ENCODE measurements around the gene ANKRD36.
"Not testable (repeated sequence)": the region's sequence is repeated elsewhere in the genome, so short reads cannot be mapped to it uniquely, and the experiment has no call there.

ANKRD36 gene

DNA sequence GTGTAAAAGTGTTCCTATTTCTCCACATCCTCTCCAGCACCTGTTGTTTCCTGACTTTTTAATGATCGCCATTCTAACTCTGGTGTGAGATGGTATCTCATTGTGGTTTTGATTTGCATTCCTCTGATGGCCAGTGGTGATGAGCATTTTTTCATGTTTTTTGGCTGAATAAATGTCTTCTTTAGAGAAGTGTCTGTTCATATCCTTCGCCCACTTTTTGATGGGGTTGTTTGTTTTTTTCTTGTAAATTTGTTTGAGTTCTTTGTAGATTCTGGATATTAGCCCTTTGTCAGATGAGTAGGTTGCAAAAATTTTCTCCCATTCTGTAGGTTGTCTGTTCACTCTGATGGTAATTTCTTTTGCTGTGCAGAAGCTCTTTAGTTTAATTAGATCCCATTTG is 16.1 kb downstream of the ANKRD36 start:
- not testable (repeated sequence) for DNase-seq

DNA sequence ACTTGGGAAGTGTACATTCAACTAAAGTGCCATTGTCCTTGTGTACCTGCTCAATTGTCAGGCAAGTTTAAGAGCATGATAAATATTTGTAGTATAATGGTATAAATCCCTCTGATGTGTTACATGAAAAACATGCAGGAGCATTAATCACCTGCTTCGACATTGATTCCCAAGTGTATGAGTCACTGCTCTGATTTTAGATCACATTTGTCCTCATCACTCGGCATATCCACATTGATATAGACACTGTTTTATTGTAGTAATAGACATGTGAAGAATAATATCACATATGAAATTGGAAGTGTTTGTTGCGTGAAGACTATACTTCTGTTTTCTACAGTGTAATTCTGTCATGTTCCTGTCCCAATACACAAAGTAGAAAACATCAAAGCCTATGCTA is 31.1 kb downstream of the ANKRD36 start:
- DNase-seq = not testable (repeated sequence)

DNA sequence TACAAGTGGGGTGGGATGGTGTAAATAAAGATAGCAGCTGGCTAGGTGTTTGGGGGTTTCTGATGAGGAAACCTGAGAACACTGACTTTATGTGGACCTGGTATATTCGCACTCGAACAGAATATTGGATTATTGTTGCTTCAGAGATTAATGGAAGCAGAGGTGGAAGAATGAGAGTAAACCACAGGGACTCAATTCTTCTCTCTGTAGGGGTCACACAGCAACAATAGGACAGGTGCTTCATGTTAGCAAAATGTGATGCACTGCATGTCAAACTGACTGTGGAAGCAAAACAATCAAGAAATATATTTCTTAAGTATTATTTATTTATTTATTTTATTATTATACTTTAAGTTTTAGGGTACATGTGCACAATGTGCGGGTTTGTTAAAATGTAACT is 53.6 kb downstream of the ANKRD36 start:
- DNase-seq = not testable (repeated sequence)

DNA sequence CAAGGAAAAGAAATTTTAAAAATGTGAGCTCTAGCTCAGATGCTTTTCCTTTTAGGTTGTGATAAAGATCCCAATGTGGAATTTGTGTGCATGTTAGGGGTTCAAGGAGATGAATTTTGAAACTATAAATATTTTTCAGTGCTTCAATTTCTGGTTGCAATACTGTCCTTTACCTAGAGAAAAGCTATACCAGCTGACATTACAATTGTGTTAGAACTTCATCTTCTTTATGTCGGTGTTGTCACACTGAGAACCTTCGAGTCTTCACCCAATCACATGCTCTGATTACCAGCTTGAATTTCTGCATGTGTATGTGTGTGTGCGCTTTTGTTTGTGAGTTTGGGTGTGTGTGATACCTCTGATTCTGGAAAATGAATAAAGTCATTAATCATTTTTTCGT is 55.0 kb downstream of the ANKRD36 start:
- DNase-seq = not testable (repeated sequence)

DNA sequence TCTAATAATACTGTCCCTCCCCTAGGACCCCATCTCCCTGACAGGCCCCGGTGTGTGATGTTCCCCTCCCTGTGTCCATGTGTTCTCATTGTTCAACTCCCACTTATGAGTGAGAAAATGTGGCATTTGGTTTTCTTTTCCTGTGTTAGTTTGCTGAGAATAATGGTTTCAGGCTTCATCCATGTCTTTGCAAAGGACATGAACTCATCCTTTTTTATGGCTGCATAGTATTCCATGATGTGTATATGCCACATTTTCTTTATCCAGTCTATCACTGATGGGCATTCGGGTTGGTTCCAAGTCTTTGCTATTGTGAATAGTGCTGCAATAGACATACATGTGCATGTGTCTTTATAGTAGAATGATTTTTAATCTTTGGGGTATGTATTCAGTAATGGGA is 55.6 kb downstream of the ANKRD36 start:
- DNase-seq = not testable (repeated sequence)

DNA sequence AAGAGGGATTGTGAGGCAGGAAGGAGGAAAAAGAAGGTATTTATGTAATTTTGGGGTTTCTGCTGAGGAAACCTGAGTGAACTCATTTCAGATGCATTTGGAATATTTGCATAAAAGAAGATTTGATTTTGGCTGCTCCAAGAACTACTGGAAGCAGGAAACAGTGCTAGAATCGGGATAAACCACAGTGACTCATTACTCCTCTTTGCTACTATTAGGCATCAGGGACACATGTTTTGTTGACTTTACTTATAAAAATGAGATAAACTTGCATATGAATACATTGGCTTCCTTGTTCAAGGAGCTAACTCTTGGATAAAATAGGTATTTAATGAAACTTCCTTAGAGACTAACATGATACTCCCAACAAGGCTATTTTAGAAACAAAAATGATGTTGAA is 67.4 kb downstream of the ANKRD36 start:
- DNase-seq = not testable (repeated sequence)

DNA sequence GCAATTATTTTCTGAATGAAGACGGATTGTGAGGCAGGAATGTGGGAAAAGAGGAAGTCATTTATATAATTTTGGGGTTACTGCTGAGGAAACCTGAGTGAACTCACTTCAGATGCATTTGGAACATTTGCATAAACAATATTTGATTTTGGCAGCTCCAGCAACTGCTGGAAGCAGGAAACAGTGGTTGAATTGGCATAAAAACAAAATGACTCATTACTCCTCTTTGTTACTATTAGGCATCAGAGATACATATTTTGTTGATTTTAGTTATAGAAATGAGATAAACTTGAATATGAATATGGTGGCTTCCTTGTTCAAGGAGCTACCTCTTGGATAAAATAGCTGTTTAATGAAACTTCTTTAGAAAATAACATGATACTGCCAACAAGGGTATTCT is 82.4 kb downstream of the ANKRD36 start:
- not testable (repeated sequence) for DNase-seq

DNA sequence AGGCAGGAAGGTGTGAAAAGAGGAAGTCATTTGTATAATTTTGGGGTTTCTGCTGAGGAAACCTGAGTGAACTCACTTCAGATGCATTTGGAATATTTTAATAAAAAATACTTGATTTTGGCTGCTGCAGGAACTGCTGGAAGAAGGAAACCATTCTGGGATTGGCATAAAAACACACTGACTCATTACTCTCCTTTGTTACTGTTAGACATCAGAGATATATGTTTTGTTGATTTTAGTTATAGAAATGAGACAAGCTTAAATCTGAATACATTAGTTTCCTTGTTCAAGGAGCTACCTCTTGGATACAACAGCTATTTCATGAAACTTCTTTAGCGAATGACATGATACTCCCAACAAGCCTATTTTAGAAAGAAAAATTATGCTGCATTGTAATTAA is 84.3 kb downstream of the ANKRD36 start:
- DNase-seq = not testable (repeated sequence)

DNA sequence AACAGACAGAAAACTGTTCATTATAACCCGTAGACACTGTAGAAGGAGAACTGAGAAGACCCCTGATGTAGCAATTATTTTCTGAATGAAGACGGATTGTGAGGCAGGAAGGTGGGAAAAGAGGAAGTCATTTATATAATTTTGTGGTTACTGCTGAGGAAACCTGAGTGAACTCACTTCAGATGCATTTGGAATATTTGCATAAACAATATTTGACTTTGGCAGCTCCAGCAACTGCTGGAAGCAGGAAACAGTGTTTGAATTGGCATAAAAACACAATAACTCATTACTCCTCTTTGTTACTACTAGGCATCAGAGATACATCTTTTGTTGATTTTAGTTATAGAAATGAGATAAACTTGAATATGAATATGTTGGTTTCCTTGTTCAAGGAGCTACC is 87.9 kb downstream of the ANKRD36 start:
- not testable (repeated sequence) for DNase-seq

DNA sequence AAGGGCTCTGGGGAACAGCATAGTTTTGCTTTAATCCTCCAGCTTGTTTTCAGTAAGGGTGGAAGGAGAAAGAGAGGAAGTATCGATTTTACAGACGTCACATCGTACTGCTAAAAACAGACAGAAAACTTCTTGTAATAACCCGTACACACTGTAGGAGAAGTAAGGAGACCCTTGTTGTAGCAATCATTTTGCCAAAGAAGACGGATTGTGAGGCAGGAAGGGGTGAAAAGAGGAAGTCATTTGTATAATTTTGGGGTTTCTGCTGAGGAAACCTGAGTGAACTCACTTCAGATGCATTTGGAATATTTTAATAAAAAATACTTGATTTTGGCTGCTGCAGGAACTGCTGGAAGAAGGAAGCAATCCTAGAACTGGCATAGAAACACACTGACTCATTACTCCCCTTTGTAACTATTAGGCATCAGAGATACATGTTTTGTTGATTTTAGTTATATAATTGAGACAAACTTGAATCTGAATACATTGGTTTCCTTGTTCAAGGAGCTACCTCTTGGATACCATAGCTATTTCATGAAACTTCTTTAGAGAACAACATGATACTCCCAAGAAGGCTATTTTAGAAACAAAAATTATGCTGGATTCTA is 89.8 kb downstream of the ANKRD36 start:
- not testable (repeated sequence) for DNase-seq

DNA sequence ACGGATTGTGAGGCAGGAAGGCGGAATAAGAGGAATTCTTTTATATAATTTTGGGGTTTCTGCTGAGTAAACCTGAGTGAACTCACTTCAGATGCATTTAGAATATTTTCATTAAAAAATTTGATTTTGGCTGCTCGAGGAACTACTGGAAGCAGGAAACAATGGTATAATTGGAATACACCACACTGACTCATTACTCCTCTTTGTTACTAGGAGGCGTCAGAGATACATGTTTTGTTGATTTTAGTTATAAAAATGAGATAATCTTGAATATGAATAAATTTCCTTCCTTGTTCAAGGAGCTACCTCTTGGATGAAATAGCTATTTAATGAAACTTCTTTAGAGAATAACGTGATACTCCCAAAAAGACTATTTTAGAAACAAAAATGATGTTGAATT is 97.4 kb downstream of the ANKRD36 start:
- no peak for DNase-seq

DNA sequence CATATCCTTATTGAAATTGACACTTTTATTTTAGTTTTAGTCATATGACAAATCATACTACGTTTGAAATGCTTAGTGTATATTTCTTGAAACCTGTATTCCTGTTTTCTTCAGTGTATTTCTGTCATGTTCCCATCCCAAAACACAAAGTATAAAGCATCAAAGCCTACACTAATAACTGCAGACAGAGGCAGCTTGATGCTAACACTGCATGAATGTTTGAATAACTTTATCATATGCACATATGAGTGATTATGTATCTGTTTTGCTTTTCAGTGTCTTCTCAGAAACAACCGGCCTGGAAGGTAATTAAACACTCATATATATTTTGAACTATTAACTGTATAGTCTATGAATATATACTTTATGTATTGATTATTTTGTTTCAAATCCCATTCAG is 102.1 kb downstream of the ANKRD36 start:
- DNase-seq = not testable (repeated sequence)

DNA sequence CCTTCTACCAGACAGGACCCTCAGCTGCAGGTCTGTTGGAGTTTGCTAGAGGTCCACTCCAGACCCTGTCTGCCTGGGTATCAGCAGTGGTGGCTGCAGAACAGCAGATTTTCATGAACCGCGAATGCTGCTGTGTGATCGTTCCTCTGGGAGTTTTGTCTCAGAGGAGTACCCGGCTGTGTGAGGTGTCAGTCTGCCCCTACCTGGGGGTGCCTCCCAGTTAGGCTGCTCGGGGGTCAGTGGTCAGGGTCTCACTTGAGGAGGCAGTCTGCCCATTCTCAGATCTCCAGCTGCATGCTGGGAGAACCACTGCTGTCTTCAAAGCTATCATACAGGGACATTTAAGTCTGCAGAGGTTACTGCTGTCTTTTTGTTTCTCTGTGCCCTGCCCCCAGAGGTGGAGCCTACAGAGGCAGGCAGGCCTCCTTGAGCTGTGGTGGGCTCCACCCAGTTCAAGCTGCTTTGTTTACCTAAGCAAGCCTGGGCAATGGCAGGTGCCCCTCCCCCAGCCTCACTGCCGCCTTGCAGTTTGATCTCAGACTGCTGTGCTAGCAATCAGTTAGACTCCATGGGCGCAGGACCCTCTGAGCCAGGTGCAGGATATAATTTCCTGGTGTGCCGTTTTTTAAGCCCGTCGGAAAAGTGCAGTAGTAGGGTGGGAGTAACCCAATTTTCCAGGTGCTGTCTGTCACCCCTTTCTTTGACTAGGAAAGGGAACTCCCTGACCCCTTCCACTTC is 118.1 kb downstream of the ANKRD36 start:
- not testable (repeated sequence) for DNase-seq

DNA sequence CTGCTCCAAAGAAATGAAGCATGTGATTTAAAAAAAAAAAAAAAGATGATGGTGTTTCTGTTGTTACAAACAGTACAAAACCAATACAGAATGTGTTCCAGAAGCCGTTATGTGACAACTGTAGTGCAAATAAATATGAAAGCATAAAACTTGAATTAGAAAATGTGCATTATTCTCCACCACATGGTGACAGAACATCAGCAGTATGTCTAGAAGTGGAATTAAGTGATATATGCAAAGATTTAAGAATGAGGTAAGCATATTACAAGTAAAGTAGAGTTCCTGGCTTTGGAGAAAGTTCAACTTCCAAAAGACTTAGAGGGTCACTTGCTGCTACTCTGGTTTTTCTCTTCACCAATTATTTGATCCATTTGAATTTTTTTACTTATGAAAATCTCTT is 120.0 kb downstream of the ANKRD36 start:
- not testable (repeated sequence) for DNase-seq

DNA sequence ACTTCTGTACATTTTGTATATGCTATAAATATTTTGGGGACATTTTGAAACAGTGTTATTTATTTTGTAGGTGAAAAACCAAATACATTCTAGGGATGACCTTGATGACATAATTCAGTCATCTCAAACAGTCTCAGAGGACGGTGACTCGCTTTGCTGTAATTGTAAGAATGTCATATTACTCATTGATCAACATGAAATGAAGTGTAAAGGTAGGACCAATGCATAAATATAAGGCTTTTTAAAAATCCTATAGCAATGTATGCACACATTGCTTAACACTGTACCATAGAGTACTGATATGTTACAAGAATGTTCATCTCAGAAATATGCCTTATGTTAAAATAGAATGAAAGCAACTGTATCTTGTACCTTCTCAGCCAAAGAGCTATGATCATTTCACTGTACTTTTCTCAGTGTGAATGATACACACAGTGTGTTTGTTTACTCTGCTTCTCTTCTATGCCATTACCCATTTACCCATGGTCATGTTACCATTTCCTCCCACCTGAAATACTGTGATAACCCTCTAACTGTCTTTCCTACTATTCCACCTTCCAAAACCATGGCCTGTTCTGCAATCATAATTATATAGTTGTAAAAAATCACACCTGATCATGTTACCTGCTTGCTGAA is 120.8 kb downstream of the ANKRD36 start:
- not testable (repeated sequence) for DNase-seq

DNA sequence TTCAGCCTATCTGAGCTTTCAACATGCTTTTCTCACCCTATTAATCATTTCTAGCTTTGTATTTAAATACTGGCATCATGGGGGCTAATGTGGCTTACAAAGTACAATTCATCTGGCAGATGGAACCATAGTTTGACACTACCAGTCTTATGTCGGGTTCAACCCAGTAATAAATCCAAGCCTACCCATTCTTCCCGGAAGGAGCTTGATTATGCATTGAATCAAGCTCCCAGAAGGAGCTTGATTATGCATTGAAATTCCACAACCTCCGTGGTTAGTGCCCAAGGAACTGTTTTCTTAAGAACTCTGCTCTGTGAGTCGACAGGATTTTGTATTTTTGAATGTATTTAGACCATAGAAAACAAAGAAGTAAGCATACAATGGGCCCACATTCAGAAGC is 148.2 kb downstream of the ANKRD36 start:
- DNase-seq = not testable (repeated sequence)

DNA sequence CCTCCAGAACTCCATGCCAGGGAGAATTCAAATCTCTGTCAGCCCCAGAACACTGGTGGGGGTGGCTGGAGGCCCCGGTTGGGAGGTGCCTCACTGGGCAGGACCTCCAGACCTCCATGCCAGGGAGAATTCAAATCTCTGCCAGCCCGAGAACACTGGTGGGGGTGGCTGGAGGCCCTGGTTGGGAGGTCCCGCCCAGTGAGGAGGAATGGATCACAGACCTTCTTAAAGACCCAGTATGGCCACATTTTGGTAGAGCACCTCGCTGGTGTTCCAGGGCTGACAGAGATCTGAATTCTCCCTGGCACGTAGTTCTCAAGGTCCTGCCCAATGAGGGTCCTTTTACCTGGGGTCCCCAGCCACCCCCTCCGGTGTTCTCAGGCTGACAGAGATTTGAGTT is 153.5 kb downstream of the ANKRD36 start:
- not testable (repeated sequence) for DNase-seq

DNA sequence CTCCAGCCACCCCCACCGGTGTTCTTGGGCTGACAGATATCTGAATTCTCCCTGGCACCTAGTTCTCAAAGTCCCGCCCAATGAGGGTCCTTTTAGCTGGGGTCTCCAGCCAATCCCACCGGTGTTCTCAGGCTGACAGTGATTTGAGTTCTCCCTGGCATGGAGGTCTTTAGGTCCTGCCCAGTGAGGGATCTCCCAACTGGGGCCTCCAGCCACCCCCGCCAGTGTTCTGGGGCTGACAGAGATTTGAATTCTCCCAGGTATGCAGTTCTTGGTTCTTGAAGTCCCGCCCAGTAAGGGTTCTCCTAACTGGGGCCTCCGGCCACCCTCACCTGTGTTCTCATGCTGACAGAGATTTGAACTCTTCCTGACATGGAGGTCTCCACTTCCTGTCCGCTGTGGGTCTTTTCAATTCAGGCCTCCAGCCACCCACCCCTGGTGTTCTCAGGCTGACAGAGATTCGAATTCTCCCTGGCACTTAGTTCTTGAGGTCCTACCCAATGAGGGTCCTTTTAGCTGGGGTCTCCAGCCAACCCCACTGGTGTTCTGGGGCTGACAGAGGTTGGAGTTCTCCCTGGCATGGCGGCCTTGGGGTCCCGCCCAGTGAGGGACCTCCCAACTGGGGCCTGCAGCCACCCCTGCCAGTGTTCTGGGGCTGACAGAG is 154.6 kb downstream of the ANKRD36 start:
- peak in 1 of 2 experiments; percentile 6 for DNase-seq

DNA sequence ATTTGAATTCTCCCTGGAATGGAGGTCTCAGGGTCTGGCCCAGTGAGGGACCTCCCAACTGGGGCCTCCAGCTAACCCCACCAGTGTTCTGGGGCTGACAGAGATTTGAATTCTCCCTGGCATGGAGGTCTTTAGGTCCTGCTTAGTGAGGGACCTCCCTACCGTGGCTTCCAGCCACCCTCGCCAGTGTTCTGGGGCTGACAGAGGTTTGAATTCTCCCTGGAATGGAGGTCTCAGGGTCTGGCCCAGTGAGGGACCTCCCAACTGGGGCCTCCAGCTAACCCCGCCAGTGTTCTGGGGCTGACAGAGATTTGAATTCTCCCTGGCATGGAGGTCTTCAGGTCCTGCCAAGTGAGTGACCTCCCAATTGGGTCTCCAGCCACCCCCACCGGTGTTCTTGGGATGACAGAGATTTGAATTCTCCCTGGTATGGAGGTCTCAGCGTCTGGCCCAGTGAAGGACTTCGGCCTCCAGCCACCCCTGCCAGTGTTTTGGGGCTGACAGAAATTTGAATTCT is 155.2 kb downstream of the ANKRD36 start:
- peak in 1 of 2 experiments; percentile 3 for DNase-seq

DNA sequence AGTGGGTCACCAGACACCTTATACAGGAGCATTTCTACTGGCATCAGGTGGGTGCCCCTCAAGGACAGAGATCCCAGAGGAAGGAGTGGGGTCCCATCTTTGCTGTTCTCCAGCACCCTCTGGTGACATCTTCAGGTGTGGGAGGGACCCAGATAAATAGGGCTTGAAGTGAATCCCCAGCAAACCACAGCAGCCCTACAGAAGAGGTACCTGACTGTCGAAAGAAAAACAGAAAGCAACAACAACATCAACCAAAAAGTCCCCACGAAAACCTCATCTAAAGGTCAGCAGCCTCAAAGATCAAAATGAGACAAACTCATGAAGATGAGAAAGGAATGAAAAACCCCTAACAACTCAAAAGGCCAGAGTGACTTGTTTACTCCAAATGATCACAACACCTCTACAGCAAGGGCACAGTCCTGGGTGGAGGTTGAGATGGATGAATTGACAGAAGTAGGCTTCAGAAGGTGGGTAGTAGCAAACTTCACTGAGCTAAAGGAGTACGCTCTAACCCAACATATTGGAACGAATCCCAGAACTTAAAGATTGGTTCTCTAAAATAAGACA is 163.4 kb downstream of the ANKRD36 start:
- not testable (repeated sequence) for DNase-seq

DNA sequence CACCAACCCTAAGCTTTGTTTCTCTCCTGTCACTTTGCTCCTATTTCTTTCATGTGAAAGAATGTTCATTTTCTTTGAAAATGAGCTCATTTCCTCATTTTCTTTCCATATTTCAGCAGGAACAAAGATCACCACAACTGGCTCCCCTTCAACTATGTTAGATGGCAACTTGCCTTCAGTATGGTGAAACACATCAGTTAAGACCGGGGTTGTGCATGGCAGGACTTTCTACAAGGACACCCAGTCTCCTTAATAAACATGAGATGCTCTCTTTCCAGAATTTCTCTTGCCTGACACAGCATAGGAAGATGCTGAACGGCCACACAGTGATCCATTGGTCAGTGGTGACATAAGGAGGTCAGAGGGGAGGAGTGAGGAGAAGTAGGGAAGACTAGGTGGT is 172.2 kb downstream of the ANKRD36 start:
- not testable (repeated sequence) for DNase-seq

DNA sequence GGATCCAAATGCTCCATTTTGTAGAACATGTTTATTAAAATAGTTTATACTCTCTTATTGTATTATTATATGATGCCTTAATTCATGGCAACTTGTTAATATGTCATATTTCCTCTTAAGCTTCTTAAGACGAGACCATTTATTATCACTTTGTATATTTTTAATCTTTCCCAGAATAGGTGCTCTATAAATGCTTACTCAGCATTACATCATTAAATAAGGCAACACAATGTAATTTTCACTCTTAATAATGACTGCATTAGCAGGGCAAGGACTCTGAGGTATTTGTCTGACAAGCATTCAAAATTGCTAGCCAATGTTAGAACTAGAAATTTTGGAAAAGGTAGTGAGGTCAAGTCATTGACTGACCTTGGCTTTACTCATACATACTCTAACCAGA is 180.7 kb downstream of the ANKRD36 start:
- DNase-seq = not testable (repeated sequence)

All from activated CD4-positive, alpha-beta T cell treated with anti-CD3 and anti-CD28 coated beads, Interleukin-2, amount 50 U/mL, for 48 hours (primary cell).